Measurements from ENCODE around the gene PLPPR2. TPM values are rescaled to one million over a fixed set of nuclear protein-coding genes. Genes with fewer than 3 reads are reported as not detected.

PLPPR2 gene
- total and polyA plus RNA-seq, 4 donors = 9.1 to 35.1 (median 24.3) TPM

GRCh38 chr19:11321191-11322126 is 33.8 kb upstream of the PLPPR2 start:
- DNase-seq (no peak), ATAC-seq (ENCODE audit: insufficient read depth, low FRiP score) (no peak)
- WGBS, 2 donors = 55 to 67% methylated on average over 14 of the region's 14 CpGs
- H3K4me3 ChIP-seq = no peak overlapping the region
- H3K36me3 ChIP-seq (ENCODE audit: control insufficient read depth in 4 of 4, insufficient read depth in 4 of 4, low read length in 4 of 4) = peaks cover 0 to 5% (median 1%) of the 10 kb centered on the region in 4 donors
- no peaks in the 10 kb centered on the region for H3K9me3 ChIP-seq (ENCODE audit: control insufficient read depth in 4 of 4, insufficient read depth in 3 of 4, low read length in 3 of 4)
- H3K4me1 ChIP-seq (ENCODE audit: control insufficient read depth in 5 of 5, insufficient read depth in 5 of 5, low read length in 5 of 5) = peaks cover 0 to 37% (median 20%) of the 10 kb centered on the region in 5 donors
- no peaks in the 10 kb centered on the region for H3K27me3 ChIP-seq (ENCODE audit: control insufficient read depth in 3 of 3, insufficient read depth in 3 of 3, low read length in 2 of 3)
- TF ChIP-seq CTCF (IDR thresholded peaks at IDR 0.05; ENCODE audit: control extremely low read depth, extremely low read depth) = no peak
- H3K9ac ChIP-seq (ENCODE audit: insufficient read depth in 1 of 2, low read length in 2 of 2) = peak overlapping the region in 1 of 2 donors; percentile 55
- peak overlapping the region in 1 of 2 donors; percentile 26 for H3K27ac ChIP-seq (ENCODE audit: low read depth in 1 of 2, low read length in 1 of 2)

DNA sequence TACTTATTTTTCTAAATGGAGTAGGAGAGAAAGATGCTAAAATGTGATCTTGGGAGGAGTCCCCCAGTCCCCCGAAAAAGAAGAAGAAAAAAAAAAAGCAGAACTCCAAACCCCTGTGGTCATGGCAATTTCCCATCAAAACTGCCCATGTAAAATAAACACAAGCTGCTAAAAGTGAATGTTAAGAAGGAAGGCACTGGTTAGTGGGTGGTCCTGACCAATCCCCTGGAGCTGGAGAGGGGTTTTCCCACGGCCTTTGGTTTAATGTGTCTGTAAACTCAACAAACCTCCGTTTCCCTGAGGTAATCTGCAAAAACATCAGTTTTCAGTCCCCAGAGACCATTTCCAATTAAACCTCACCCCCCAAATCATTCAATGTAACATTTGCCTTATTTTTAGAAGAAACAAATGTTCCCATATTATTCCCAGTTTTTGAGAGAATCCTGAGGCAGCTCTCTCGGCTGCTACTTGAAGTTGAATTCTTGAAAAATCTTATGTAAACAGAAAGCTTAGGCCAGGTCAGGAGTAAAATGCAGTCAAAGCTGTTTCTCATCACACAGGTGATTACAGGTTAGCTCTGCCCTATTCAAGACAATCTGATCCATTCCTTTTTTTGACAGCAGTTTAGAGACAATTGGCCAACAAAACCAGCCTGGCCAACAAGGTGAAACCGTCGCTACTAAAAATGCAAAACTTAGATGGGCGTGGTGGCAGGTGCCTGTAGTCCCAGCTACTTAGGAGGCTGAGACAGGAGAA is 32.8 kb upstream of the PLPPR2 start:
- Histone ChIP-seq H3K9me3 (ENCODE audit: control insufficient read depth in 4 of 4, insufficient read depth in 3 of 4, low read length in 3 of 4) (no peaks in the 10 kb centered on the region), H3K27ac (ENCODE audit: low read depth in 1 of 2, low read length in 1 of 2) (no peak overlapping the region), H3K27me3 (ENCODE audit: control insufficient read depth in 3 of 3, insufficient read depth in 3 of 3, low read length in 2 of 3) (no peaks in the 10 kb centered on the region), H3K4me3 (no peak overlapping the region), H3K9ac (ENCODE audit: insufficient read depth in 1 of 2, low read length in 2 of 2) (peak overlapping the region in 1 of 2 donors; percentile 55), H3K36me3 (ENCODE audit: control insufficient read depth in 4 of 4, insufficient read depth in 4 of 4, low read length in 4 of 4) (peaks cover 0 to 10% (median 4%) of the 10 kb centered on the region in 4 donors), H3K4me1 (ENCODE audit: control insufficient read depth in 5 of 5, insufficient read depth in 5 of 5, low read length in 5 of 5) (peaks cover 0 to 37% (median 20%) of the 10 kb centered on the region in 5 donors)
- ATAC-seq (ENCODE audit: insufficient read depth, low FRiP score) (no peak), DNase-seq (peak; percentile 33 to 61 (median 50))
- TF ChIP-seq CTCF (IDR thresholded peaks at IDR 0.05; ENCODE audit: control extremely low read depth, extremely low read depth) = no peak
- 36 to 42% methylated on average over 7 of the region's 7 CpGs for WGBS, 2 donors

- Histone ChIP-seq H3K4me3 (no peak overlapping the region), H3K9me3 (ENCODE audit: control insufficient read depth in 4 of 4, insufficient read depth in 3 of 4, low read length in 3 of 4) (no peaks in the 10 kb centered on the region), H3K9ac (ENCODE audit: insufficient read depth in 1 of 2, low read length in 2 of 2) (peak overlapping the region in 1 of 2 donors; percentile 87), H3K4me1 (ENCODE audit: control insufficient read depth in 5 of 5, insufficient read depth in 5 of 5, low read length in 5 of 5) (peaks cover 0 to 37% (median 20%) of the 10 kb centered on the region in 5 donors), H3K27me3 (ENCODE audit: control insufficient read depth in 3 of 3, insufficient read depth in 3 of 3, low read length in 2 of 3) (no peaks in the 10 kb centered on the region), H3K36me3 (ENCODE audit: control insufficient read depth in 4 of 4, insufficient read depth in 4 of 4, low read length in 4 of 4) (peaks cover 0 to 13% (median 4%) of the 10 kb centered on the region in 4 donors), H3K27ac (ENCODE audit: low read depth in 1 of 2, low read length in 1 of 2) (peak overlapping the region; percentile 37 to 85)
- DNase-seq = peak in 1 of 3 donors; percentile 21
- WGBS, 2 donors = 22 to 36% methylated on average over 5 of the region's 5 CpGs
- ATAC-seq (ENCODE audit: insufficient read depth, low FRiP score) = no peak
- TF ChIP-seq CTCF (IDR thresholded peaks at IDR 0.05; ENCODE audit: control extremely low read depth, extremely low read depth) = no peak
Observed at GRCh38 chr19:11323601-11324078, 31.6 kb upstream of the PLPPR2 start.
